IPS-18c (cell line): ENCODE results near the gene TMEM239.
"Not testable (repeated sequence)": the region's sequence is repeated elsewhere in the genome, so short reads cannot be mapped to it uniquely, and the experiment has no call there.

Source experiments
- H3K4me3 ChIP-seq: 2 replicates; pipeline ENCODE4 v1.7.0; 2013; ENCODE audit warnings: low read depth, mild to moderate bottlenecking, low read length, moderate library complexity; ENCODE audit not compliant: insufficient read depth
- H3K9me3 ChIP-seq: one replicate; pipeline ENCODE4 v1.6.1; 2013; ENCODE audit warnings: mild to moderate bottlenecking, low read length, moderate library complexity; ENCODE audit not compliant: control insufficient read depth, insufficient read depth

TMEM239 gene

DNA sequence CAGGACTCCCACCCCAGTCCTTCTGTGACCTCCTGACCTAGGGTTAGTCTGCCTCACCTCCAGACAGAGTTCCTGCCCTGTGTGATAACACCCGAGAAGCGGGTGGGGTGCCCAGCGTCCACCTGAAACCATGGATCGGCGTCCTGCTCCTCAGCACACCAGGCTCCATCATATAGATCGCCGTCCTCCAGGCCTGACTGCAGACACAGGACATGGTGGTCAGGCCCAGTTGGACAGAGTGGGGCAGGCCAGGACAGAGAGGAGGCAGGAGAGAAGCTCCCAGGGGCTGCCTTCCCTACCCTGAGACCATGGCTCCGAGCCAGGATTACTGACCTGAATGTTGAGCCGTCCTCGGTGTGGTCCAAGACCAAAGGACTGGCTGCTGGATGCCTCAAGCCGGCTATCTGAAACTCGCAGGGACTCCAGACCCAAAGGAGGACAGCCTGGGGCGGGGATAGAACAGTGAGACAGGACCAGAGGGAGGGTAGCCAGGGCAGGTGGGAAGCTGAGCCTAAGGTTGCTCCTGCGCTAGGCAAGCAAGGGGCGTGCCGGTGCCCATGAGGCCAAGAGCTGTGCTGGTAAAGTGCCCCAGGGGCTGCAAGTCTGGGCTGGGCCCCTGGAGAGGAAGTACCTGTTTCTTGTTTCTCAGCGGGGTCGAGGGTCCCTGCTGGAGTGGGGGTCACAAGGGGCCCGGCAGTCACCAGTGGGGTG is 17.9 kb upstream of the TMEM239 start:
- Histone ChIP-seq H3K4me3 (no peak overlapping the region), H3K9me3 (peaks cover 3% of the 10 kb centered on the region)

DNA sequence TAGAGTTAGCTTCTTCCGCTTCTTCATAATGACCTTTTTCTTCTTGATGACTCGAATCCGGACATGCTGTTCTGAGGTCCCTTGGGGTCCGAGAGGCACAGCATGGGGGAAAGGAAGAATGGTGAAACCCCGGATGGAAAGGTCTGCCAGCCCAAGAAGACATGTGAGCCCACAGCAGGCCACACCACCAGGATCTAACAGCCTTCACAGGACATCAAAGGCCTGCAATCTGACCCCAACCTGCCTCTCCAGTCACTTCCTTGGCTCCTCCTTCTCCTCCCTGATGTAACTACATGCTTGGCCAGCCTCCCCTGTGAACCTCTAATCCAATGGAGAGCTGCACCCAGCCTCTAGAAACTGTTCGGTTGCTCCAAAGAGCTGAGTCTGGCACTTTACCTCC is 17.4 kb upstream of the TMEM239 start:
- peaks cover 3% of the 10 kb centered on the region for H3K9me3 ChIP-seq
- H3K4me3 ChIP-seq = no peak overlapping the region

DNA sequence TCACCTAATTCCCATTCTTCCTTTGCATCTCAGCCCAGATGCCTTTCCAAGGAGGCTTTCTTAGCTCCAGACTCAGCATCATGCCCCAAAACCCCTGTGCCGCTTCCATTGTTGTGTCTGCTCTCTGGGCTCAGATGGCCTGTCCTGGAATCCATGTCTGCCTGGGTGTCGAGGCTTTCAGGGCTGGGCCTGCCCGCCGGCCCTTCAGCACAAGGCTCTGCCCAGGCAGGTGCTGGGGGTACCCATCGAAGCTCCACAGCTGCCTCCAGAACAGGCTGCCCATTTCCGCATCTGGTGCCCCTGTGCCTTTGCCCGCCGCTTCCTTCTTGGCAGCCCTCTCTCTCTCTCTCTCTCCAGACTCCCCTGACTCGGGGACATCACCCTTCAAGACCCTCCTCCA is 16.9 kb upstream of the TMEM239 start:
- peaks cover 3% of the 10 kb centered on the region for H3K9me3 ChIP-seq
- H3K4me3 ChIP-seq = peak overlapping the region; percentile 88

DNA sequence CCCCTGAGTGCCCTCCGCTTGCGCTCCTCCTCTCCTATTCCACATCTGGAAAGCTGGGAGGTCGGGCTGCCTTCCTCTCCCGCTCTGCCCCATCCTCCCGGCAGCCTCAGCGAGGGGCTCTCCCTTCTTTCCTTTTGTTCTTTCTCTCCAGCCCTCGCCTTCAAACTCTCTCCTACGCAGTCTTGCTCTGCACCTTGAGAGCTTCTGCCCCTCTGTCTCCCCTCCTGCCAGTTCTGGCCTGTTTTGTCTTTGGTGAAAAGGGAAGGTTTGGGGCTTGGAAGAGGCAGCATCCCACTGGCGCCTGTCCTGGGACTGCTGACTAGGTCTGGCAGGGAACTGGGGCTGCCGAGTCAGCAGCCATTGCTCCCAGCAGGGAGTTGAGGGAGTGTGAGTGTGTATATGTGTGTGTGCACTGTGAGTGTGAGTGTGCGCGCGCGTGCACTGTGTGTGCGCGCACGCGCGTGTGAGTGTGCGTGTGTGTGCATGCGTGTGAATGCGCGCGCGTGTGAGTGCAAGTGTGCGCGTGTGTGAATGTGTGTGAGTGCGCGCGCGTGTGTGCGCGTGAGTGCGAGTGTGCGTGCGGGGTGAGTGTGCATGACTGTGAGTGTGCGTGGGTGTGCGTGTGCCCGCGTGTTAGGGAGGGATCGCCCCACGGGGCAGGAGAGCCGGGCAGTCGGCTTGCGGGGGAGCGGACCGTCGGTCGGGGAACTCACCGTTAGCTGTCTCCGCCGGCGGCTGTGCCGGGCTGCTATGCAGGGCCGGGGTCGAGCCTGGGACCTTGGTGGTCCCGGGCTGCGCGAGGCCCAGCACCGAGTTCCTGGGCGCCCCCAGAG is 16.3 kb upstream of the TMEM239 start:
- Histone ChIP-seq H3K4me3 (peak overlapping the region; percentile 88), H3K9me3 (peaks cover 3% of the 10 kb centered on the region)

DNA sequence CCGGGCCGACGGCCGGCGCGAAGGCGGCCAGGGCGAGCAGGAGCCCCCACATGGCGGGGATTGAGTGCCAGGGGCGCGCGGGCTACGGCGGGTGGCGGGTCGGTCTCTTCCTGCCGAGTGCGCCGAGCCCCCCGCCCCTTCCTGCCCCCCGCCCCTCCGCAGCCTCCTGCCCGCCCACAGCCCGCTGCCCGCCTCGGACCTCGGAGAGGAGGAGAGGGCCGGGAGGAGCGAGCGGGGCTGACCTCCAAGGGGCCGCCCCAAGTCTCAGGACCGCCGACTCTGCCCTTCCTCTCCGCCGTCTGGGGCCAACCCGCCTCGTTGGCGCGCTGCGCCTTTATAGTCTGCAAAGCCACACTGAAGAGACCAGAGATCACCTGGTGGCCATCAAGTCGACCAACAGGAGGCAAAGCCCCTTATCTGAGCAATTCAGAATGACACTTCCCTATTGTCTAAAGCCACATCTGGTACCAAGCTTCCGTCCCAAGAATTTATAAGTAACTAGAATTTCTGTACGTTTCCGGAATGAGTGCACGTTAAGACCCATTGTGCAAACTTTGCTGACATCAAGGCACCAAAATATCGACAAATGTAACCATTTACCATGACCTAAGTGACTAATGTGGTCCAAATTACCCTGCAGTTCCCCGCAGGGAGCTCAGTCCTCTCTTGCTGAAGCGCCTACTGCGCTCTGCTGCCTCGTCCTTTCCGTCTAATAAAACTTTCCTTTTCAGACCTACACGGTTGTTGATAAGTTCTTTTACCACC is 15.5 kb upstream of the TMEM239 start, which contains the start of gene CPXM1:
Gene CPXM1, minus strand, starts transcription at position 107 of the 765 bp plus-strand sequence. Its CDS starts 55 bp downstream, at position 52.
- Histone ChIP-seq H3K9me3 (peaks cover 3% of the 10 kb centered on the region), H3K4me3 (peak within 1 kb of the TSS; percentile 88)

DNA sequence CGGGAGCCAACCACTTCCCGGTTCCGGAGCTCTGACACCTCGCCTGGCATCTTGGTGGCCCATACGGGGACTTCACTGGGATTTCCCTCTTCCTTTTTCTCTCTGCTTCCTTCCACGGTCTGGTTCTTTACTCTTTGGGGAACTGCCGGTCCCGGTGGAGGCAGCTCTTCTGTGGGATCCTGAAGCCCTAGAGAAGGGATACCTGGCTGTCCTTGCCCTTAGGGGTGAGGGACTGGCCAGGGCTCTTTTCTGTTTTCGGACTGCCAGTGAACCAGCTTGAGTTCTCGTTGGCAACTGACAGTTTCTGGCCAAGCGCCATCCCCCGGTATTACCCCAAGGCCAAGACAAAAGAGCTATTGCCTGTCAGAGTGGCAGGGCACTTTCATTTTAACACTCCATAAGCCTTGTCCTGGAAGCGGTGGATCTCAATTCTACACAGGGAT is 14.9 kb upstream of the TMEM239 start:
- Histone ChIP-seq H3K4me3 (peak overlapping the region; percentile 48), H3K9me3 (peaks cover 3% of the 10 kb centered on the region)

DNA sequence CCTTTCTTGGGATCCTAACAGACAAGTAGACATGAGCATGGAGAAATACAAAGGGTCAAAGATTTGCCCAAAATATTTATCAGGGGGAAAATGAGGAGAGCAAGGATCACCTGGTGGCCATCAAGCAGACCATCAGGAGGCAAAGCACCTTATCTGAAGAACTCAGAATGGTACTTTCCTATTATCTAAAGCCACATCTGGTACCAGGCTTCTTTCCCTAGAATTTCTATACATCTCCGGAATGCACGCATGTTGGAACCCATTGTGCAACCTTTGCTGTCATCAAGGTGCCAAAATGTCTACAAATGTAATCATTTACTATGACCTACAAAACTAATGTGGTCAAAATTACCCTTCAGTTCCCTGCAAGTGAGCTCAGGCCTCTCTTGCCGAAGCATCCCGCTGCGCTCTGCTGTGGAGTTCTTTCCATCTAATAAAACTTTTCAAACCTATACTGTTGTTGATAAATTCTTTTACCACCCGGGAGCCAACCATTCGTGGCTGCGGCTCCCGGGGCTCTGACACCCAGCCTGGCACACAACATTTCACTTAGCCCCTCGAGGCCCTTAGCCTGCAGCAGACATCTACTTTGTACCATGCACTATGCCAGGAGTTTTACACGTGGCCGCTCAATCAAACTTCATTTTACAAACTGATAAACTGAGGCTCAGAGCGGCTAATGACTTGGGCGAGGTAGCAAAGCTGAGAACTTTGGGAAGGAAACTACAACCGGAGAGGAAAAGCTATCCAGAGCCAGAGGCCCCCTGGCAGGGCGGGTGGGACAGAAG is 11.9 kb upstream of the TMEM239 start:
- Histone ChIP-seq H3K4me3 (peak overlapping the region; percentile 30; the same call in 1 of the 2 replicates), H3K9me3 (no peaks in the 10 kb centered on the region)

DNA sequence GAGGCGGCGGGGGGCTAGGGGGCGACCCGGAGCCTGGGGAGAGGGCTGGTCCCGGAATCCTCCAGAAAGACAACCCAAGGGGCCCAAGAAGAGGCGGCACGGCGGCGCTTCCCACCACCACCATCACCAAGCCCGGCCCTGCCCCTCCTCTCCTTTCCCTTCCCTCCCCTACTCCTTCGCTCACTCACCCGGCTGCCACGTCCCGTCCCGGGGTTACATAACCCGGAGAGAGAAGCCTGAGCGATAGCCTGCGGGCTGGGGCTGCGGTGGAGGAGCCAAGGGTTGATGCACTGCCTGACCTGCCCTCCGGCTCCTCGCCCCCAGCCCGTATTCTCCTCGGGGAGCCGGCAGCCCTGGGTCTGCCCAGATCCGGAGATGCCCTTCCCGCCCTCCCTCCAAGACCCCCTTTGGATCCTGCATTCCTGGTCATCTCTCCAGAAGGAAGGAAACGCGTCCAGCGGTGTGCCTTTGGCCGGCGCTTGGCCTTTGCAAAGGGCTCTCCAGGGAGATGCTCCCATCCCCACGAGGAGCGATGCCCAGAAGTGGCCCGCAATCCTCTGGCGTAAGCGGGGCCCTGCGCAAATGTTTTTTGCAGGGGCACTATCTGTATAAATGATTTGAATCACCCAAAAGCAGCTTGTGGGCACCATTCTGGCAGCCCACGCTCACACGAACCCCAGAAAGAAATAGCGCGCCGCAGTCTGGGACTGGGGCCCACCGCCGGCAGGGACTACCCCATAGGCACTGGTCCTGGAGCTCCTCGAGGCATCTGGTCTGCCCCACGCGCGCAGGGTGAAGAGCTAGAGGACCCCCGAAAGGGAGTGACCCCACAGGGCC is 11.1 kb upstream of the TMEM239 start:
- Histone ChIP-seq H3K9me3 (no peaks in the 10 kb centered on the region), H3K4me3 (peak overlapping the region; percentile 30; the same call in 1 of the 2 replicates)

DNA sequence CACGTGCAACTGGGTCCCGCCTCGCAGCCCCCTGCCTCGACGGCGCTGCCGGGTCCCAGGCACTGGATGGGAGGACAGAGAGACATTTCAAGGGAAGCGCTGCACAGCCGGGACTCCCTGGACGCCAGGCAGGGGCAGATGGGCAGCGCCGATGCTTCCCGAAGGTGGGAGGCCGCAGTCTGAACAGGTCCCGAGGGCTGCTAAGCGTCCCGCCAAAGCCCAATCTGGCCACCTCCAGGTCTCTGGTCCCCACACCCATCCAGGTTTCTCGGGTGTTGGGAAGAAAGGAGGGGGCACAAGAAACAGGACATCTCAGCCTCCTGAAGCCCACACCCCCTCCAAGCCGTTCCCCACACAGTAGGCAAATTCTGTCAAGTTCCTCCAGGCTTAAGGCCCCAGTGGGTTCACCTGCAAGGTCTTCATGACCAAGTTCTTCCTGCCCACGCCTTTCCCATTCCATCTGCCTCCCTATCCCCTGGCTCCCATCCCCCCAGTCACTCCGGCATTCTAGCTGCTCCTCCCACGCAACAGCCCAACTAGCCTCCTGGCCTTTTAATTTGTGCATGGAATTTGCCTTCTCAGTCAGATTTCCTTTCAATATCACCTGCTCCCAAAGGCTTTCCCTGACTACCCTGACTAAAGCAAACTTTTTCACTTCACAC is 10.3 kb upstream of the TMEM239 start:
- Histone ChIP-seq H3K4me3 (no peak overlapping the region), H3K9me3 (no peaks in the 10 kb centered on the region)

DNA sequence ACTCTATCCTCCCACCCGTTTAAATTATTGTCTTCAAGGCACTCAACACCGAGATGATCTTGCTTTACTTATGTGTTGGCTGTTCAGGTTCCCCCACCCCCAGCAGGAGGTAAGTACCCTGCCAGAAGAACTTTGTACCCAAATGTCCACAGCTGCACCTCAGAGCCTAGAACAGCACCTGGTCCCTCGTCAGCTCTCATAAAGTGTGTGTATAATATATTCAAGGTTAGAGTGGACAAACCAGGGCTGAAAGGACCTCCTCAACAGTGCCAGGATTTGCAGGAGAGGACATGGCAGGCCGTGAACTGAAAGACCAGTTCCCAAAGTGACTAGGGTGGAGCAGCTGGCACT is 9.8 kb upstream of the TMEM239 start:
- no peaks in the 10 kb centered on the region for H3K9me3 ChIP-seq

DNA sequence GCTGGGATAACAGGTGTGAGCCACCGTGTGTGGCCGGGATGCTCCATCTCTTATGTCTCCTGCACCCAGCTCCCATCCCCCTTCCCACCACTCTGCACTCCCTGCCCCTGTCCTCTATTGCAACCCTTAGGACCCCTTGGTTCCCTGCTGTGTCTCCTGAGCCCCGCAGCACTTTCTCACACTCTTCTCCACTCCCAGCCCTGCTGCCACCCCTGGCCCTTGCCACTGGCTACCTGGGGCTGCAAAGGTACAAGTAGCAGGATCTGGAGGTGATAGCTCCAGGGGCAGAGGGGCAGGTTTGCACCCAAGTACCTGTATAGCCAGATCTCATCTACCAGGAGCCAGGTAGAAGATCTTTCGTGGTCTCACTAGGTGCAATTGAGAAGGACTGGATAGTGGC is 9.1 kb upstream of the TMEM239 start:
- Histone ChIP-seq H3K9me3 (no peaks in the 10 kb centered on the region), H3K4me3 (no peak overlapping the region)

More for the DNA sequence above, 9.8 kb upstream of the TMEM239 start:
- no peak overlapping the region for H3K4me3 ChIP-seq

DNA sequence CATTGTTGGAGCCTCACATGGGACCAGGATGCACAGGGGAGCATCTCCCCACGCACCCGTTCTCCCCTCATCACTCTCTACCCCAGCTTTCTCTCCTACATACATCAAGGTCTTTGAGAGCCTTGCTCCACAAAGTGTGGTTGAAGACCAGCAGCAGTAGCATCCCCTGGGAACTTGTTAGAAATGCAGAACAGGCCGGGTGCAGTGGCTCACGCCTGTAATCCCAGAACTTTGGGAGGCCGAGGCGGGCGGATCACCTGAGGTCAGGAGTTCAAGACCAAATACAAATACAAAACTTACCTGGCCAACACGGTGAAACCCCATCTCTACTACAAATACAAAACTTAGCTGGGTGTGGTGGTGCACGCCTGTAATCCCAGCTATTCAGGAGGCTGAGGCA is 8.2 kb upstream of the TMEM239 start:
- H3K4me3 ChIP-seq, H3K9me3 ChIP-seq: not testable (repeated sequence)

DNA sequence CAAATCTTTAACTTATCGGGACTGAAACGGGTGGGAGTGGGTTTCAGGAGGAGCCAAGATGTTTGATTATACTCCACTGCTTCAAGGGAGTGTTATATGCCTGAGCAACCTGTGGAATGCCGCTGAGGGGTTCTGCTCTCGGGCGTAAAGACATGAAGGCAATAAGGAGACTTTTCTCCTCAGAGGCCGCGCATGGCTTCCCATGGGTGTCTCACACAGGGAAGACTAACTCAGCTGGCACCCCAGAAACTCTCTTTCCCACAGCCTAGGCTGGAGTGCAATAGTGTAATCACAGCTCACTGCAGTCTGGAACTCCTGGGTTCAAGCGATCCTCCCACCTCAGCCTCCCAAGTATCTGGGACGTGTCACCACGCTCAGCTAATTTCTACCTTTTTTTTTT is 6.5 kb upstream of the TMEM239 start:
- no peak overlapping the region for H3K4me3 ChIP-seq
- no peaks in the 10 kb centered on the region for H3K9me3 ChIP-seq

DNA sequence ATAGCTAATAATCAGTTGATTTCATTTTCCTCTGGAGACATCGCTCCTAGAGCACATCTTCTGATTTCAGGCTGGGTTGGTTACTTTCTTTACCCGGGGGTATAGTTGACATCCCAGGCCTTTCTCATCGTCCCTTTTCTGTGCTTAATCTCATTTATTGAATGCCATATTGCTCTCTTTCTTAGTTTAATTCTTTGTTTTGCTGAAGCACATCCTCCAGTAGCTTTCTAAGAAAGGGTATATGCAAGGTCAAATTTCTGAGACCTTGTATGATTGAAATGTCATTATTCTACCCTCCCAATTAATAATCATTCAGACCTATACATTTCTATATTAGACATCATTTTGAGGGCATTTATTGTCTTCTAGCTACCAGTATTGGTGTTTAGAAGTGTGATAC is 4.0 kb upstream of the TMEM239 start:
- H3K4me3 ChIP-seq = no peak overlapping the region
- H3K9me3 ChIP-seq = no peaks in the 10 kb centered on the region

DNA sequence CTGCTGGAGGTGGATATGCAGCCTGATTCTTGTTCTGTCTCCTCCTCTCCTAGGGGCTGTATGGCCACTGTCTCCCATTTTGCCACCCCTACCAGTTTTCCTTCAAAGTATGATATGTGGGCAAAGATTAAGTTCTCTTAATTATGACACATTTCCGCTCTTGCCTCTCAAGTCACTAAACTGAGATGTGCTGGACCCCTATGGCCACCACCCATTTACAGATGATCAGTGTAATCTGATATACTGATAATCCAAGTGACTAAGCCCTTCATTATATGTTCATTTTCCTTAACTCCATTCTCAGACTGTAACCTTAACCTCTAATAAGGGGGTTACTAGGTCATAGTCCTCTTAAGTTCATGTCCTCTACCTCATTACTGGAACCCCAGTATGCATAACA is 2.1 kb upstream of the TMEM239 start:
- no peak overlapping the region for H3K4me3 ChIP-seq
- no peaks in the 10 kb centered on the region for H3K9me3 ChIP-seq

DNA sequence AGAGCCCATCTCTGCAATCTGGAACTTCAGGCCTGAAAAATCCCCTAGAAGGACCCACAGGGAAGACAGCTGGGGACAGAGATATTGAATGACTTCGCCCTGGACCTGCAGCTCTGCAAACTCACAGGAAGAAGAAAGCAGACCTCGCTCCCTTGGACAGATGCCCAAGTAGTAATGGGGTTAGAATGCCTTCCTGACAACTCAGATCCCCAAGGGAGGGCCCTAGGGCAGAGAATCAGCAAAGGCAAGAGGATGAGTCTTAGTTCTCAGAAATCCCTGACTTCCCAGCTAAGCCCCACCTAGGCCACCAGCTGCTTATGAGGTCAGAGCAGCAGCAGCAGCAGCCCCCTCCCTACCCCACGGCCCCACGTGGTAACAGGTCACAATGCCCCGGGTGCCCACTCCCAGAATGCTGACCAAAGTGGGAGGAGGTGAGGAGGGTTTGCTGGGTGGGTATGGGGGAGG is 1.5 kb upstream of the TMEM239 start, which contains the start of gene C20orf141:
Gene C20orf141, plus strand, starts transcription at position 401 of the 465 bp plus-strand sequence. CDS start 198 bp downstream, outside the sequence.
- H3K9me3 ChIP-seq = no peaks in the 10 kb centered on the region
- H3K4me3 ChIP-seq = no peak within 1 kb of the TSS
